ENCODE results near the gene CCL14. TPM values are rescaled to one million over a fixed set of nuclear protein-coding genes. Genes with fewer than 3 reads are reported as not detected.

The CCL14 gene
- under 0.01 TPM in 1 of 2 replicates, not detected in the other for total RNA-seq

DNA sequence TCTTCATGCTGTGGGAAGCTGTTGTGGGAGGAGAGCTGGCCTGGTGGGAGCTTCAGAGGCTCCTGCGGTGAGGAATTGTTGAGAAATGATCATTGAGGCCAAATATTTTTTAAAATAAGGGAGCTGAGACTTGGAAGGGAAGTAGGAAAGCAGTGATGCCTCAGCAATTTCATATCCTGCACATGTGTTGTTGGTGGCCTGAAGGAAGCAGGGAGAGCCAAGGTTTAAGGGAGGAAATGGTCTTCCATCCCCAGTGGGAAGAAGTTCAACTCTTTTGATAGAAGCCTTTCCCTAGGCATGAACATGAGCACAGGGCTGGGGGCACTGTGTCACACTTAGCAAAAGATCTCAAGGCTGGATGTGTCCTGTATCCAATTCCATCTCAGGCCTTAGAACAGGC lies at the start of gene CCL14:
TSS of gene CCL14 (minus strand) at position 87 of the 400 bp plus-strand sequence. CDS start at position 7, 80 bp downstream.

DNA sequence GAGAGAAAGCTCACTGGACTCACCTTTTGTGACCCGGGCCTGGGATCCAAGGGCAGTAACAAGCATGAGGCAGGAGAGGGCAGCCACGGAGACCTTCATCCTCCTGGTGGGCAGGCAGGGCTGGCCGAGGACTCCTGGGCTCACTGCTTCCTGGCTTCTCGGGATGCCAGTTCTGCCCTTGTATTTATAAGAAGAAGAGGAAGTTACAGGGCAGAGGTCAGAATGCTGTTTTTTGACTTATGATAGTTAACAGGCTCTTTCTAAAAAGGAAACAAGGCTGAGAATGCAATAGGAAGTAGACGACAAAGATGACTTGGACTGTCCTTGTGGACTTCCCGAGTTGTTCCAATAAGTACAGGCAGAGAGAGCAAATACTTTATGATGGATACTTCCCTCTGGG lies 31.3 kb upstream of the CCL14 start, which contains the start of gene CCL23:
TSS of gene CCL23 (minus strand) at position 174 of the 400 bp plus-strand sequence. CDS start at position 99, 75 bp downstream.

DNA sequence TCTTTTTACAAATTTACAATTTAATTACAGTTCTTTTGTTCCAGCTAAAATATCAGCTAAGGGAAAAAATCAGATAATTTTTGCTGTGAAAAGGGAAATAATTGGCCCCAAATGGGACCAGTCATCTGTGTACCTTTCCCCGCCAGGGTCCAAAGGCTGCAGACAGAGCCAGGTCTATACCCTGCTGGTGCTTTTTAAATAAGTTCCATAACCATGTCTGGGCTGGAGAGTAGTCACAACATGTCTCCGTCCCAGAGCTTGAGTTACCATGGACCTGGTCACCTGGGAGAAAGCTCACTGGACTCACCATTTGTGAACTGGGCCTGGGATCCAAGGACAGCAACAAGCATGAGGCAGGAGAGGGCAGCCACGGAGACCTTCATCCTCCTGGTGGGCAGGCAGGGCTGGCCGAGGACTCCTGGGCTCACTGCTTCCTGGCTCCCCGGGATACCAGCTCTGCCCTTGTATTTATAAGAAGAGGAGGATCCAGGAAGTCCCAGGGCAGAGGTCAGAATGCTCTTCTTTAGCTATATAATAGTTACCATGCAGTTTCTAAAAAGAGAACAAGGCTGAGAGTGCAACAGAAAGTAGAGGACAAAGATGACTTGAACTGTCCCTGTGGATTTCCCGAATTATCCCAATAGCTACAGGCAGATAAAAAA lies 14.7 kb upstream of the CCL14 start, which contains the start of gene CCL15:
TSS of gene CCL15 (minus strand) at position 444 of the 662 bp plus-strand sequence. CDS start at position 383, 61 bp downstream.

DNA sequence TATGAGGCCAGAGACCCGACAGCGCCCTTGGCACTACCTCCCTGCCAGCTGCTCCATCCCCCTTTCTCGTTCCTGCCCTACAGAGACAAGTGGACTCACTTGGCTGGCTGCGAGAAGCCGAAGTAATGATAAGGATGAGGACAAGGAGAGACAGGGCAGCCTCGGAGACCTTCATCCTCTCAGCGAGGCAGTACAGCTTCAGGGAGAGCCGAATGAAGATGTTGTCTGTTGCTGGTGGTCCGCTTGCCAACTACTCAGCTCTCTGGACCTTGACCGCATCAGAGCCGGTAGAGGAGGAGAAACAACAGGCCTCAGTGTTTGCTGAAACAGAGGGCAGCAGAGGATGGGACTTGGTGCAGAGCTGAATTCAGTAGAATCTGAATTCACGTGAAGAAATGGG lies 5.3 kb downstream of the CCL14 start, which contains the start of gene CCL16:
TSS of gene CCL16 (minus strand) at position 252 of the 400 bp plus-strand sequence. CDS start at position 175, 77 bp downstream.

DNA sequence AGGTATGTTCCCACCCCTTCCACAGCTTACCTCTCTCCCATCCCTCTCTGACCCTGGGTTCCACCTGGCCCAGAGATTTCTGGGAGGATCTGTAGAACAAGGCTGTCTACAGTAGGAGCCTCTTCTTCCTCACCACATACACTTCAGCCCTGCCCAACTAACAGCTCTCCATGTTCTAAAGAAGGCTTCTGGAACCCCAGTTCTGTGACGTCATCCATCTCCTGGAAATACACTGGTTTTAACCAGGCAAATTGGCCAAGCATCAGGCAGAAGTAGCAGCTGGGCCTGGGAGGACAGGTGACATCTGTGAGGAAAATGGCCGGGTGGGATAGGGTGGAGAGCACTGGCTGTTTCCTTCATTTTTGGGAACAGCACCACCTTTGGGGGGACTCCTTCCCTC lies 43.0 kb downstream of the CCL14 start, which contains the start of gene LYZL6:
TSS of gene LYZL6 (minus strand) at position 177 of the 400 bp plus-strand sequence. CDS start 4,357 bp downstream, outside the sequence.

Other genes starting within 250 kb of the CCL14 start
- not detected in 2 replicates for gene GAS2L2, start 233.5 kb downstream of the CCL14 start, total RNA-seq
- gene C17orf50, start 225.8 kb downstream of the CCL14 start, total RNA-seq, result not detected in 2 replicates
- gene MMP28, start 191.1 kb downstream of the CCL14 start, total RNA-seq, result 1.2 TPM in 1 of 2 replicates, not detected in the other
- gene TAF15, start 177.2 kb downstream of the CCL14 start, total RNA-seq, result 52.8 and 62.8 TPM in 2 replicates
- gene HEATR9, start 117.8 kb downstream of the CCL14 start, total RNA-seq, result not detected in 2 replicates
- 0.50 TPM in 1 of 2 replicates, not detected in the other for gene CCL5, start 106.4 kb downstream of the CCL14 start, total RNA-seq
- gene RDM1, start 56.0 kb downstream of the CCL14 start, total RNA-seq, result 0.66 and 0.87 TPM in 2 replicates
- gene LYZL6, start 43.0 kb downstream of the CCL14 start, total RNA-seq, result not detected in 2 replicates
- not detected in 2 replicates for gene CCL16, start 5.2 kb downstream of the CCL14 start, total RNA-seq
- not detected in 2 replicates for gene CCL15, start 14.8 kb upstream of the CCL14 start, total RNA-seq
- not detected in 2 replicates for gene CCL23, start 31.2 kb upstream of the CCL14 start, total RNA-seq
- gene CCL18, start 77.5 kb upstream of the CCL14 start, total RNA-seq, result not detected in 2 replicates
- gene CCL3, start 103.4 kb upstream of the CCL14 start, total RNA-seq, result not detected in 2 replicates
- gene CCL4, start 117.1 kb upstream of the CCL14 start, total RNA-seq, result not detected in 2 replicates
- gene TBC1D3B, start 189.9 kb upstream of the CCL14 start, total RNA-seq, result 1.5 and 3.6 TPM in 2 replicates
- not detected in 2 replicates for gene CCL3L1, start 210.0 kb upstream of the CCL14 start, total RNA-seq
- not detected in 2 replicates for gene CCL4L2, start 224.3 kb upstream of the CCL14 start, total RNA-seq